GM12864 (cell line): ENCODE measurements around the gene CDK19.

Experiments used
- DNase-seq: peaks from one replicate; pipeline ENCODE4 v3.0.0-alpha.2; 2011; ENCODE audit warnings: low read depth
- H3K4me3 ChIP-seq: 2 replicates; pipeline ENCODE4 v1.5.1; 2011; ENCODE audit warnings: mild to moderate bottlenecking, low read depth, low read length, control low read depth
- TF ChIP-seq, protein P1 (sequence below): IDR thresholded peaks from 2 replicates; pipeline ENCODE4 v1.5.1; 2011; ENCODE audit warnings: low read depth, mild to moderate bottlenecking, moderate library complexity, low read length, control low read depth, inconsistent platforms; ENCODE audit errors: missing control alignments

CDK19 gene

DNA sequence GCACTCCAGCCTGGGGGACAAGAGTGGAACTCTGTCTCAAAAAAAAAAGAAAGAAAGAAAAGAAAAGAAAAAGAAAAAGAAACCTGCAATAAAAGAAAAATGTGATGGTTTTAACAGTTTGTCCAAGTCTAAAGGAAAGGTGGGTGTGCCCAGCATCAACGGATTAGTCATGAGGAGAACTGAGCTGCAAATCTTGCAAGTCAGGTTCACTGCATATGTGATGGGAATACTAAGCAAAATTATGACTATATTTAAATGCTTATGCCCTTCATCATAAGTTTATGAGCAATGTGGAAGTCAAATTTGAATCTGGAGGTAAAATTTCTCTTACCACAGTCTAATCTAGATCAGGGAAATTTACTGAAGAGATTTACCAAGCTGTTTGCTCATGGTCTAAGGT lies 13.1 kb upstream of the CDK19 start:
- TF ChIP-seq, protein P1, sequence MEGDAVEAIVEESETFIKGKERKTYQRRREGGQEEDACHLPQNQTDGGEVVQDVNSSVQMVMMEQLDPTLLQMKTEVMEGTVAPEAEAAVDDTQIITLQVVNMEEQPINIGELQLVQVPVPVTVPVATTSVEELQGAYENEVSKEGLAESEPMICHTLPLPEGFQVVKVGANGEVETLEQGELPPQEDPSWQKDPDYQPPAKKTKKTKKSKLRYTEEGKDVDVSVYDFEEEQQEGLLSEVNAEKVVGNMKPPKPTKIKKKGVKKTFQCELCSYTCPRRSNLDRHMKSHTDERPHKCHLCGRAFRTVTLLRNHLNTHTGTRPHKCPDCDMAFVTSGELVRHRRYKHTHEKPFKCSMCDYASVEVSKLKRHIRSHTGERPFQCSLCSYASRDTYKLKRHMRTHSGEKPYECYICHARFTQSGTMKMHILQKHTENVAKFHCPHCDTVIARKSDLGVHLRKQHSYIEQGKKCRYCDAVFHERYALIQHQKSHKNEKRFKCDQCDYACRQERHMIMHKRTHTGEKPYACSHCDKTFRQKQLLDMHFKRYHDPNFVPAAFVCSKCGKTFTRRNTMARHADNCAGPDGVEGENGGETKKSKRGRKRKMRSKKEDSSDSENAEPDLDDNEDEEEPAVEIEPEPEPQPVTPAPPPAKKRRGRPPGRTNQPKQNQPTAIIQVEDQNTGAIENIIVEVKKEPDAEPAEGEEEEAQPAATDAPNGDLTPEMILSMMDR: no peak
- no peak for DNase-seq
- no peak overlapping the region for H3K4me3 ChIP-seq

DNA sequence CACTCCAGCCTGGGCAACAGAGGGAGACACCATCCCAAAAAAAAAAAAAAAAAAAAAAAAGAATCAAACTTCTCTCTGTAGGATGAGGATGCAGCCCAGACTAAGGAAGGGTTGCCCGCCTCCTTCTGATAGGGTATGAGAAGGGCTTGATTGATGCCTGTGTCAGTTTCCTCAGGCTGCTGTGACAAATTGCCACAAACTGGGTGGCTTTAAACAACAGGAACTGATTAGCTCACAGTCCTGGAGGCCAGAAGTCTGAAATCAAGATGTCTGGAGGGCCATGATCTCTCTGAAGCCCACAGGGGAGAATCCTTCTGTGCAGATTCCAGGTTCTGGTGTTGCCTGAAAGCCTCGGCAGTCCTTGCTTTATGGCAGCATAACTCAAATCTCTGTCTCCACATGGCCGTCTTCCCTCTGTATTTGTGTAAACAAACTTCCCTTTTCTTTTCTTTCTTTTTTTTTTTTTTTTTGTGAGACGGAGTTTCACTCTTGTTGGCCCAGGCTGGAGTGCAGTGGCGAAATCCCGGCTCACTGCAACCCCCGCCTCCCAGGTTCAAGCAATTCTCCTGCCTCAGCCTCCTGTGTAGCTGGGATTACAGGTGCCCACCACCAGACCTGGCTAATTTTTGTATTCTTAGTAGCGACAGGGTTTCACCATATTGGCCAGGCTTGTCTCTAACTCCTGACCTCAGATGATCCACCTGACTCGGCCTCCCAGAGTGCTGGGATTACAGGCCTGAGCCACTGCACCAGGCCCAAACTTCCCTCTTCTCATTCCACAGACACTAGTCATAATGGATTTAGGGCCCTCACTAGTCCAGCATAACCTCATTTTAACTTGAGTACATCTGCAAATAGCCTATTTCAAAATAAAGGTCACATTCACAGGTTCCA lies 11.2 kb upstream of the CDK19 start:
- DNase-seq: no peak
- TF ChIP-seq, protein P1: no peak
- no peak overlapping the region for H3K4me3 ChIP-seq

DNA sequence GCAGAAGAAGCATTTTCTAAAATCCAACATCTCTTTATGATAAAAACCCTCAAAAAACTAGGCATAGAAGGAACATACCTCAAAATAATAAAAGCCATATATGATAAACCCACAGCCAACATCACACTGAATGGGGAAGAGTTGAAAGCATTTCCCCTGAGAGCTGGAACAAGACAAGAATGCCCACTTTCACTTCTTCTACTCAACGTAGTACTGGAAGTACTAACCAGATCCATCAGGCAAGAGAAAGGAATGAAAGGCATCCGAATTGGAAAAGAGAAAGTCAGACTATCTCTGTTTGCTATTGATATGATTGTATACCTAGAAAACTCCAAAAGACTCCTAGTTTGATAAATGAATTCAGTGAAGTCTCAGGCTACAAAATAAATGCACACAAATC lies 7.9 kb upstream of the CDK19 start:
- H3K4me3 ChIP-seq: no peak overlapping the region
- TF ChIP-seq, protein P1: no peak
- no peak for DNase-seq

DNA sequence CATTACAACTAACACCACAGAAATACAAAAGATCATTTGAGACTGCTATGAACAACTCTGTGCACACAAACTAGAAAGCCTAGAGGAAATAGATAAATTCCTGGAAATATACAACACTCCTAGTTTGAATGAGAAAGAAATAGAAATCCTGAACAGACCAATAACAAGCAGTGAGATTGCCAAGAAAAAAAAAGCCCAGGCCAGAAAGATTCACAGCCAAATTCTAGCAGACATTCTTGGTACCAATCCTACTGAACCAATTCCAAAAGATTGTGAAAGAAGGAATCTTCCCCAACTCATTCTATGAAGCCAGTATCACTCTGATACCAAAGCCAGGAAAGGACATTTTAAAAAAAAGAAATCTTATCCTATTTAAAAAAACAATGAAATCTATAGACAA lies 7.0 kb upstream of the CDK19 start:
- no peak for DNase-seq
- TF ChIP-seq, protein P1: no peak
- H3K4me3 ChIP-seq: no peak overlapping the region

DNA sequence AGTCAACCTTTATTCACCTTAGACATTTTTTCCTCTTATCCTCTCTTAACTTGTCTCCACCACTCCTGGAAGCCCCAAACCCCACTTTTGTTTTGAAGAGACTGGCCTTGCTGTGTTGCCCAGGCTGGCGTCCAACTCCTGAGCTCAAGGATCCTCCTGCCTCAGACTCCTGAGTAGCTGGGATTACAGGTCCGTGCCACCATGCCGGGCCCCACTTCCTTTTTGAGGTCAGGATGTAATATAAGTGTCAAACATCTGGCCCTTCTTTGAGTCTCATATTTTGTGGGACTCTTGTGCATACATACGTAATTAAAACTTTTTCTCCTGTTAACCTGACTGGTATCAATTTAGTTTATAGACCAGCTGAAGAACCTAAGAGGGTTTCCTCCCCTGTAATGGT lies 1.4 kb upstream of the CDK19 start:
- no peak for DNase-seq
- TF ChIP-seq, protein P1: no peak
- no peak overlapping the region; the same call in 1 of the 2 replicates for H3K4me3 ChIP-seq

DNA sequence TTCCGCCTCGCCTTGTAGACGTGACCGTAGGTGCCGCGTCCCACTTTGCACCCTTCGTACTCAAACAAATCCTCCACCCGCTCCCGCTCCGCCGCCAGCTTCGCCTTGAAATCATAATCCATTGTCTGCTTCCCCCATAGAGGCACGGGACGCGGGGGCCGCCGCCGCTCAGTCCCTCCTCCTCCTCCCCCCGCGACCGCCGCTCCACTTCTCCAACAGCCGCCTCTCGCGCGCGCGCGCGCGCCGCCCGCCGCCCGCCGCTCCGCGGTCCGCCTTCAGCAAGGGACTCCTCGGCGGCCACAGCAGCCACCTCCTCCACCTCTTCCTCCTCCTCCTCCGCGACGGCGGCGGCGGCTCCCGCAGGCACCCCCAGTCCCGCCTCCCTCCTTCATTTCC lies 256 bp downstream of the CDK19 start:
- peak overlapping the region; percentile 86 for H3K4me3 ChIP-seq
- DNase-seq: no peak
- TF ChIP-seq, protein P1: no peak
